22Rv1 (cell line): Measurements from ENCODE around the gene ATR.

Source experiments
- ZFX ChIP-seq: fragments of 450-650 bp; IDR thresholded peaks from 2 replicates; pipeline ENCODE4 v1.6.1; 2017; ENCODE audit warnings: antibody characterized with exemption, borderline replicate concordance
- TF ChIP-seq, protein P1 (sequence below): fragments of 450-650 bp; IDR thresholded peaks from 2 replicates; pipeline ENCODE4 v1.5.1; 2017; ENCODE audit warnings: mild to moderate bottlenecking

DNA sequence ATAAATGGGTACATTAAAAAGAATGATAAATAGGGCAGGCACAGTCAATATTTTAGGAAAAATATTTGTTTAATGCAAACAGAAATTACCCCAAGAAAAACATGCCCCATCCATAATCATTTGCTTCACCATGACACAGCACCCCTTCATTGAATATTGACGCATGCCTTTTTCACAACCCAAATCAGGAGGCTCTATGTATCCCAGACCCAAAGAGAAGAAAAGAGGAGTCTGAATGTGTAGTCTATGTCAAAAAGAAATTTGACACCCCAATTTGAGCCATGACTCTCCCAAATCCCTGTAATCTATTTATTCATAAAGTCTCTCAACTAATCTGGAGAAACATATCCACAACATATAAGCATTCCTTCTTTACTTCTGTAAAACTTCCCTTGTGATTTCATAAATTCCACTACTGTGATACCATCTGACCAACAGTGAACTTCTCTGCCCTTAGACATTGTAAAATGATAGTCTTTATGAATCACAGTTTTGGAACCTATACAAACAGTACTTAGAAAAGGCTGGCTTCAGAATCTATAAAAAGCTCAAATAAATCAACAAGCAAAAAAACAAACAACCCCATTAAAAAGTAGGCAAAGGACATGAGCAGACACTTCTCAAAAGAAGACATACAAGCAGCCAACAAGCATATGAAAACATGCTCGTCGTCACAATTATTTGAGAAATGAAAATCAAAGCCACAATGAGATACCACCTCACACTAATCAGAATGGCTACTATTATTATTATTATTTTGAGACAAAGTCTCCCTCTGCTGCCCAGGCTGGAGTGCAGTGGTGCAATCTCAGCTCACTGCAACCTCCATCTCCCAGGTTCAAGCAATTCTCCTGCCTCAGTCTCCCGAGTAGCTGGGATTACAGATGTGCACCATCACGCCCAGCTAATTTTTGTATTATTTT is 77.3 kb downstream of the ATR start:
- TF ChIP-seq, protein P1, sequence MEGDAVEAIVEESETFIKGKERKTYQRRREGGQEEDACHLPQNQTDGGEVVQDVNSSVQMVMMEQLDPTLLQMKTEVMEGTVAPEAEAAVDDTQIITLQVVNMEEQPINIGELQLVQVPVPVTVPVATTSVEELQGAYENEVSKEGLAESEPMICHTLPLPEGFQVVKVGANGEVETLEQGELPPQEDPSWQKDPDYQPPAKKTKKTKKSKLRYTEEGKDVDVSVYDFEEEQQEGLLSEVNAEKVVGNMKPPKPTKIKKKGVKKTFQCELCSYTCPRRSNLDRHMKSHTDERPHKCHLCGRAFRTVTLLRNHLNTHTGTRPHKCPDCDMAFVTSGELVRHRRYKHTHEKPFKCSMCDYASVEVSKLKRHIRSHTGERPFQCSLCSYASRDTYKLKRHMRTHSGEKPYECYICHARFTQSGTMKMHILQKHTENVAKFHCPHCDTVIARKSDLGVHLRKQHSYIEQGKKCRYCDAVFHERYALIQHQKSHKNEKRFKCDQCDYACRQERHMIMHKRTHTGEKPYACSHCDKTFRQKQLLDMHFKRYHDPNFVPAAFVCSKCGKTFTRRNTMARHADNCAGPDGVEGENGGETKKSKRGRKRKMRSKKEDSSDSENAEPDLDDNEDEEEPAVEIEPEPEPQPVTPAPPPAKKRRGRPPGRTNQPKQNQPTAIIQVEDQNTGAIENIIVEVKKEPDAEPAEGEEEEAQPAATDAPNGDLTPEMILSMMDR = no peak
- TF ChIP-seq ZFX = no peak
